GM12892 (cell line): ENCODE results near the gene AFG3L2.

Experiments used
- DNase-seq: peaks from one replicate; pipeline ENCODE4 v3.0.0; 2011; ENCODE audit not compliant: insufficient read length
- FAIRE-seq: peaks from 2 replicates; lab custom pipeline; 2011; peaks lifted over from hg19 to GRCh38; lab: Jason Lieb, UNC
- POLR2A ChIP-seq: IDR thresholded peaks from 2 replicates; pipeline ENCODE4 v1.6.1; 2011; ENCODE audit warnings: low read depth, low read length, control low read depth
- POLR2AphosphoS5 ChIP-seq: IDR thresholded peaks from 2 replicates; pipeline ENCODE4 v1.6.1; 2011; ENCODE audit warnings: low read depth, low read length, control low read depth
- TAF1 ChIP-seq: IDR thresholded peaks from 2 replicates; pipeline ENCODE4 v1.6.1; 2011; ENCODE audit warnings: low read depth, mild to moderate bottlenecking, control low read depth, low read length, borderline replicate concordance

The AFG3L2 gene

DNA sequence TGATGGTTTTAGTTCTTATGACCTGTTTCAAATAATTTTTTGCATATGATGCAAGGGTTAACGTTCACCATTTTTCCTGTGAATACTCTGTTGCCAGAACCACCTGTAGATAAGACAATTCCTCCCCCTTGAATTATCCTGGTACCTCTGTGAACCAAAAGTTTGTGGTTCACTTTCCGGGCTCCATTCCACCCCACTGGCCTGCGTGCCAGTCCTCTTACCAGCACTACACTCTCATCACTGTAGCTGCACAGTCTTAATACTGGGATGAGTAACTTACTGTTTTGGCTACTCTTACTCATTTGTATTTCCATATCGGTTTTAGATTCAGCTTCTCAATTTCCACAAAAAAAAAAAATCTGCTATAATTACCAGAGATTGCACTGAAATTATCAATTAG is 34.4 kb downstream of the AFG3L2 start:
- DNase-seq (no peak), FAIRE-seq (no peak)
- TF ChIP-seq TAF1: no peak
- no peak for TF ChIP-seq POLR2A
- TF ChIP-seq POLR2AphosphoS5: no peak

DNA sequence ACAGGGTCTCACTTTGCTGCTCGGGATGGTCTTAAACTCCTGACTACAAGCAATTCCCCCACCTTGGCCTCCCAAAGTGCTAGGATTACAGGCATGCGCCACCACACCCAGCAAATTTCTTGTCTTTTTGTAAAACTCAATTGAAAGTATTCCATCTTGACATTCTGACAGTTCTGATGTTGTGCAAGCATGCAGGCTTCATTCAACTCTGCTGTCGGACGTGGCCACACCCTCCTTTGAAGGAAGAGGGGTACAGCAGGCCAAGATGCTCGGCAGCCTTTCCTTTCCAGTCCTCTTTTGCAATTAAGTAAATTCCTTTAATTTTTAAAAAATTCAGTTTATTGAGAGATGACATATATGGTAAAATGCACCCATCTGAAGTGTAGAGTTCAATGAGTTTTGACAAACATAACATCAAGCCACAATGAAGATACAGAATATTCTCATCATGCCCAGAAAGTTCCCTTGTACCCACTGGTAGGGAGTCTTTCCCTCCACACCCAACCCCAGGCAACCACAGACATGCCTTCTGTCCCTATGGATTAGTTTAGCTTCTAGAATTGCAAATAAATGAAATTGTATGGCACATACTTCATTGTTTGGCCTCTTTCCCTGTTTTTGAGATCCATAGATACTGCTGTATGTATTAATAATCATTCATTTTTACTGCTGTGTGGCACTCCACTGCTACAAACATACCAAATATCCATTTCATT is 35.9 kb downstream of the AFG3L2 start:
- DNase-seq: no peak
- no peak for FAIRE-seq
- TF ChIP-seq POLR2A: no peak
- no peak for TF ChIP-seq TAF1
- TF ChIP-seq POLR2AphosphoS5: no peak

DNA sequence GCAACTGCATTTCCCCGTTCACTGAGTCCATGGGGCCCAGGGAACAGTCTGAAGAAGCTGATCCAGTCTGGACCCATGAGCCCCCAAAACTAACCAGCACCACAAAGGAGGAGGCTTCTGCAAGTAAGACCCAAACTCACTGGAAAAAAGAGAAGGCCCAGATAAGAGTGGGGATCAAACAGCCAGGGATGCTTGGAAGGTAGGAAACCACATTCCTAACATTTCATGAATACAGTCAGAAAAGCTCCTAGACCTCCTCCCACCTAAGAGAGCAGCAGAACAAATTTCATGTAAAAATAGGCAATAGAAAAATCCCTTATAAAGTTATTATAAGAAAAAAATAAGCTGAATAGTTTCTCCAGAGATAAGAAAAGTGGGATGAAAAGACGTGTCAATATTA is 38.6 kb downstream of the AFG3L2 start:
- no peak for FAIRE-seq
- no peak for TF ChIP-seq POLR2A

DNA sequence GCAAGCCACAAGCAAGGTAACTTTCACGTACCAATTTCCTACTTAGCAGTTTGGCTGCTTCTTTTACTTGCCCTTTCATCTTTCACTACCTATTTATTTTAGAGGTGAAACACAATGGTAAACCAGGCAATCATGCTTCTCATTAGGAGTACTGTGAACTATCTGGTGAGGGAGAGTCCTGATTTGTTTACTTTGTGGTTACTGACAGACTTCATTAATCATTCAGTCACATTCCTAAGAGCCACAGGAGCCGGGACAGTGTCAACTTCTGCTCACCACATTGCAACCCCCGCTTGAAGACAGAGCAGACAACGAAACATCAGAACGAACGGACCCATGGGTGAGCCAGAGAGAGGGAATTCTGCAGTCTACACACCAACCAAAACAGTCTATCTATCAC is 40.1 kb downstream of the AFG3L2 start:
- DNase-seq: no peak
- TF ChIP-seq POLR2A (no peak), TAF1 (no peak), POLR2AphosphoS5 (no peak)
- FAIRE-seq: peak; percentile 74

More for the DNA sequence above, 38.6 kb downstream of the AFG3L2 start:
- DNase-seq: no peak

DNA sequence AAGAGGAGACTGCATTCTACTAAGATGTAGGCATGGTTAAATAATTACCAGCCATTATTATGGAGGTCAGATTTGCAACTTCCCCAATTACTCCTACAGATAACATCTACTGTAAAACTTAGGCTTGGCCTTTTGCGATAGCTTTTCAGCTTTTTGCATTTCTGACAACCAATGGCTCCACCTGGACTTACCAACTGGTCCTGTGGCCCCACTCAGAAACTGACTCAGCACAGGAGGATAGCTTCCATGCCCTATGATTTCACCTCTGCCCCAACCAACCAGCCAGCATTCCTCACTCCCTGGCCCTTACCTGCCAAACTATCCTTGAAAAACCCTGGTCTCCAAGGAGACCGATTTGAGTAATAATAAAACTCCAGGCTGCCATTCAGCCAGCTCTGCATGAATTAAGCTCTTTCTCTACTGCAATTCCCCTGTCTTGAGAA is 40.8 kb downstream of the AFG3L2 start:
- no peak for FAIRE-seq
- no peak for TF ChIP-seq POLR2A
- TF ChIP-seq POLR2AphosphoS5: no peak
- no peak for TF ChIP-seq TAF1
- no peak for DNase-seq

DNA sequence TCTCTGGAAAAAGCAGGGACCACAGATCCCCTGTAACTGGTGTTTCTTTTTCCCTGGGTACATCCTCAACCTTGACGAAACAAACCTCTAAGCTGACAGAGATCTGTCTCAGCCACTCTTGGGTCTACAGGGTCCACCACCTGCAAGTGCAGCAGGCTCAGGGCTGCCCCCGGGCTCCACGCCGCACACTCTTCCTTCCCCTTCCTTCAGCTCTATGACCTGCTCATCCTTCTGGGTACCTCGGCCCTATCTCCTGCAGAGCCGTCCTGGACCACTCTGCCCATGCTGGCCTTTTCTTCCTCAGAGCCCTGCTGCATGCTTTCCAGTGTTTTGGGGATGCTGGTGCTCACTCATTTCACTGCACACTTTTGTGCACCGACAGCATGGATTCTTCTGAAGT is 41.5 kb downstream of the AFG3L2 start:
- TF ChIP-seq TAF1 (no peak), POLR2A (no peak), POLR2AphosphoS5 (no peak)
- no peak for DNase-seq
- no peak for FAIRE-seq

DNA sequence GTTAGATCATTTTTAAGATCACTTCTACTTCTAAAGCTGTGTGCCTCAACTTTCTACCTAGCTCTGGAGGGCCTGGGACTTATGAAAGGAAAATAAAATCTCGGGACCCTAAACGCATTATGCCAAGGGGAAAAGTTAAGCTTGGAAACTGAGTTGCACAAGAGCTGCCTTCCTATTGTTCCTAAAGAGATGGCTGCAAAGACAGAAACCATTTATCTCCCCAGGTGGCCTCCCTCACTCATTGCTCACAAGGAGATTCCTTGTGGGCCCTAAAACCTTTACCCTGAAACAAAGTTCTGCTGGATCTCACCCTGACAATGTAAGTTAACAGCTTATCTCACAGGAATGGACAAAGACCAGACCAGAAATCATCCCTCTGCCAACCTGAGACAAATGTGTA is 42.2 kb downstream of the AFG3L2 start:
- TF ChIP-seq TAF1 (no peak), POLR2A (no peak), POLR2AphosphoS5 (no peak)
- FAIRE-seq: no peak
- DNase-seq: no peak

DNA sequence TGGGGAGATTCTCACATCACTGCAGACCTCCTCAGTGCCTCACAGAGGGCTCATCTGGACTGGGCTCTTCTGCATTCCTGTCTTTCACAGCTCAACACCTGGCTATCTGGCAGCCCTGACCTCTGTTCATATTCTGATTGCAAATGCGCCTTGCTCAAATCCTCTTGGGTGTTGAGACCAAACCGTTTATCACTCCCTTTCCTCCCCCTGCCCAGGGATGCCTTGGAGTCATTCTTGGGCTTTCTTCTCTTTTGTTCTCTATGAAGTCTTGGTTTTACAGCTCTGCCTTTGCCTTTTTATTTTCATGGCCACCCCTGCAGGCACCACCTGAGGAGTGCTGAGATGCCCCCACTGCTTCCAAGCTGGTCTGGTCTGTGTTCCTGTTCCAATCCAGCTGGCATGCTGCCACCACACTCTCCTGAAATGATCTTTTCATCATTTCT is 42.6 kb downstream of the AFG3L2 start:
- no peak for FAIRE-seq
- no peak for DNase-seq
- TF ChIP-seq POLR2AphosphoS5 (no peak), POLR2A (no peak), TAF1 (no peak)

DNA sequence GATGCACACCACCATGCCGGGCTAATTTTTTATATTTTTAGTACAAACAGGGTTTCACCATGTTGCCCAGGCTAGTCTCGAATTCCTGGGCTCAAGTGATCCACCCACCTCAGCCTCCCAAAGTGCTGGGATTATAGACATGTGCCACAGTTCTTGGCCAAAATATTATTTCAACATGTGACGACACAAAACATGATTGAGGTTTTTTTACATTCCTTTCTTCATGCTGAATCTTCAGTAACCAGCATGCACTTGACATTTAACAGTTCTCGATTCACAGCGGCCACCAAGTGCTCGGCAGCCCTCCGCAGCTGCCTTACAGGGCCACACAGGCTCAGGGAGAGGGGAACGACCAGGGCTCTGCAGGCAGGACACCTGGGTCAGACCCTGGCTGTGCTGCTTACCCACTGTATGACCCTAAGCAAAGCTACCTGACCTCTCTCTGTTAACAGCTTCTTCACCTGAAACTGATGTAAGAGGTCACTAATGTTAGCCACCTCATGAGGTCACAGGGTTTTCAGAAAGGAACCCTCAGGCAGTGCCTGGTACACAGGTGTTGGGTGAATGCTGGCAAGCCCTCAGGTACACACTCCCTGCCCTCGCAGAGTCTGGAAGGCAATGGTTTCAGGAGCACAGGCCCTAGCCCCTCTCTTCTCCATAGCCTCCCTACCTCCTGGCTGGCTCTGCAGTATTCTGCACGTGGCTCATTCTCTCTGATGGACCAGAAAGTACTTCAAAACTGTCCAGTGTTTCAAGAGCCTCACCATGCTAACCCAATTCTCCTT is 43.3 kb downstream of the AFG3L2 start:
- FAIRE-seq: no peak
- TF ChIP-seq TAF1 (no peak), POLR2AphosphoS5 (no peak), POLR2A (no peak)

DNA sequence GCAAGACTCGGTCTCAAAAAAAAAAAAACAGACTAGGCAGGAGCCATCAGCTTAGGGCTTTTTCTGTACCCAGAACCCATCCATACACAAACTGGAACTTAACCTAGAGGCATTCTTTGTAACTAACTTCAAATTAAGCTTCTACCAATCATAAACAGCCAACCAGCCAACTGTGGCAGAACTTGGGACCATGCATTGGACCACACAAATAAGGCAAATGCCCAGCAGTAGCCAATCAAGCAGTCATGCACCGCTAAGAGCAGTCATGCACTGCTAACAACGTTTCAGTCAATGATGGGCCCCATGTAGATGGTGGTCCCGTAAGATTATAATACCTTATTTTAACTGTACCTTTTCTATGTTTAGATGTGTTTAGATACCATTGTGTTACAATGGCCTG is 46.3 kb downstream of the AFG3L2 start:
- no peak for DNase-seq
- no peak for FAIRE-seq
- no peak for TF ChIP-seq TAF1
- TF ChIP-seq POLR2AphosphoS5: no peak
- TF ChIP-seq POLR2A: no peak

More for the DNA sequence above, 43.3 kb downstream of the AFG3L2 start:
- DNase-seq: no peak

DNA sequence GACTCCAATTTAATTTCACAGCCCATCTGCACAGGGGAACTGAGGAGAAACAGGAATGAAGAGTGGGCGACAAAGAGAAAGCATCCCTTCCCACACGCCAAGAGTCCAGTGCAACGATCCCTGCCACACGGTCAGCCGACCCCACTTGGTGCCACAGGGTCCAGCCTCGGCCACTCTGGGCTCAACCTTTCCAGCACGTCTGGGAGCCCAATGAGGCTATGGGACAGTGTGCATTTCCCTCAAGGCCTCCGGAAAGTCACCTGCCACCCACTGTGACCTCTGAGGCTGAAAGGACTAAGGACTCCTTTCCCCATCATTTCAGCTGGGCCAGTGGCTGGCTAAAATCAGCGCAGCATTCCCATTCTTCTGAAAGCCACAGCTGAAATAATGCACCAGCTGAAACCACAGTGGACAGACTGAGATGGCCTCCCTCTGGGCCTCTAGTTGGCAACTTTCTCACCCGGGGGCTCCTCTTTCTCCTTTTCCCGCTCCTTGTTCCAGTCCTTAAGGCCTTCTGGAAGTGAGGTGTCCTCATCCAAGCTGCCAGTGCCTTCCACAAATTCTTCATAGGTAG is 47.8 kb downstream of the AFG3L2 start:
- TF ChIP-seq TAF1 (no peak), POLR2A (no peak), POLR2AphosphoS5 (no peak)
- no peak for DNase-seq
- no peak for FAIRE-seq
